Endothelial cell of umbilical vein (primary cell): ENCODE data around the gene TSPAN8. TPM values are rescaled to one million over a fixed set of nuclear protein-coding genes. Genes with fewer than 3 reads are reported as not detected.

Experiments
- BruUV-seq: library from RNA; stranded (reverse); fragments of 400-500 nt; replicated peaks from 2 replicates; lab custom pipeline; 2021; lab: Mats Ljungman, UMichigan
- CTCF ChIA-PET: fragments of 300-600, 350-600 bp; sonication (Branson Sonifier 250); formaldehyde crosslinking; loops from one replicate; lab custom pipeline; 2021; ENCODE audit warnings: antibody characterized with exemption, inconsistent platforms; lab: Charles Lee
- POLR2A ChIA-PET: fragments of 300-600, 350-600 bp; sonication (Branson Sonifier 250); formaldehyde crosslinking; loops from one replicate; lab custom pipeline; 2021; ENCODE audit warnings: antibody characterized with exemption, inconsistent platforms; lab: Charles Lee
- DNase-seq: peaks from one replicate; pipeline ENCODE4 v3.0.0-alpha.2; 2011; ENCODE audit warnings: low read depth, low spot score
- FAIRE-seq: peaks from 2 replicates; lab custom pipeline; 2011; peaks lifted over from hg19 to GRCh38; lab: Jason Lieb, UNC
- H2AFZ ChIP-seq: 2 replicates; pipeline ENCODE4 v1.6.0; 2012; ENCODE audit warnings: low read depth, low read length, control low read depth, inconsistent platforms
- H3K27ac ChIP-seq: 2 replicates; pipeline ENCODE4 v1.5.1; 2011; ENCODE audit warnings: low read depth, mild to moderate bottlenecking, control low read depth, low read length, moderate library complexity; ENCODE audit not compliant: insufficient read depth
- H3K27me3 ChIP-seq, 2 experiments: 2 replicates each; pipeline versions ENCODE4 v1.6.0 to v1.6.1; 2011; ENCODE audit warnings: low read length in 2 of 2, mixed read lengths in 1 of 2; ENCODE audit not compliant: control insufficient read depth in 2 of 2, insufficient read depth in 2 of 2
- H3K36me3 ChIP-seq, 2 experiments: 2 replicates in 1 of 2; 3 replicates in 1 of 2; pipeline ENCODE4 v1.5.1; 2011; ENCODE audit warnings: low read length in 2 of 2, mild to moderate bottlenecking in 1 of 2, moderate library complexity in 1 of 2; ENCODE audit not compliant: control insufficient read depth in 2 of 2, insufficient read depth in 2 of 2; ENCODE audit errors: extremely low read depth in 1 of 2
- H3K4me1 ChIP-seq: 3 replicates; pipeline ENCODE4 v1.5.1; 2011; ENCODE audit warnings: mild to moderate bottlenecking, low read length; ENCODE audit not compliant: control insufficient read depth, insufficient read depth; ENCODE audit errors: extremely low read depth
- H3K4me2 ChIP-seq: 2 replicates; pipeline ENCODE4 v1.6.1; 2011; ENCODE audit warnings: low read length, control low read depth, mixed read lengths; ENCODE audit not compliant: insufficient read depth
- H3K4me3 ChIP-seq, 3 experiments: fragments of 200-600 bp in 1 of 3; sonication (generic), shearing (Covaris generic) in 1 of 3; replicated peaks in 1 of 3; 2 replicates each; pipeline ENCODE4 v1.5.1; 2011 to 2016; ENCODE audit warnings: control low read depth in 3 of 3, low read length in 3 of 3, mild to moderate bottlenecking in 2 of 3, inconsistent platforms in 1 of 3, low read depth in 1 of 3, moderate library complexity in 1 of 3; ENCODE audit not compliant: insufficient read depth in 1 of 3
- H3K79me2 ChIP-seq: 2 replicates; pipeline ENCODE4 v1.6.0; 2012; ENCODE audit warnings: low read length, inconsistent platforms; ENCODE audit not compliant: control insufficient read depth, insufficient read depth
- H3K9ac ChIP-seq: replicated peaks from 2 replicates; pipeline ENCODE3; 2011; ENCODE audit warnings: low read length, control low read depth; ENCODE audit not compliant: insufficient read depth; ENCODE audit errors: extremely low read depth
- H3K9me1 ChIP-seq: replicated peaks from 3 replicates; pipeline ENCODE4 v1.6.0; 2011; ENCODE audit warnings: mild to moderate bottlenecking, low read length; ENCODE audit not compliant: control insufficient read depth, insufficient read depth; ENCODE audit errors: extremely low read depth
- H3K9me3 ChIP-seq: replicated peaks from 2 replicates; pipeline ENCODE4 v1.5.1; 2012; ENCODE audit warnings: low read length, inconsistent platforms; ENCODE audit not compliant: control insufficient read depth, insufficient read depth
- H4K20me1 ChIP-seq: replicated peaks from 2 replicates; pipeline ENCODE3; 2011; ENCODE audit warnings: mild to moderate bottlenecking, low read length; ENCODE audit not compliant: control insufficient read depth, insufficient read depth; ENCODE audit errors: extremely low read depth
- CTCF ChIP-seq, 2 donors: IDR thresholded peaks; 1 replicate in 1 of 2; 2 replicates in 1 of 2; pipeline ENCODE4 v1.5.1; 2011; ENCODE audit warnings: low read length in 2 of 2, mild to moderate bottlenecking in 2 of 2, moderate library complexity in 2 of 2, control low read depth in 1 of 2, inconsistent platforms in 1 of 2, low read depth in 1 of 2; ENCODE audit not compliant: insufficient read depth in 1 of 2; ENCODE audit errors: extremely low read depth in 1 of 2
- EZH2 ChIP-seq: IDR thresholded peaks from 2 replicates; pipeline ENCODE4 v1.6.1; 2012; ENCODE audit warnings: borderline replicate concordance, low read depth, mild to moderate bottlenecking, moderate library complexity, low read length, inconsistent platforms; ENCODE audit not compliant: severe bottlenecking
- FOS ChIP-seq: IDR thresholded peaks from 2 replicates; pipeline ENCODE4 v1.6.1; 2011; ENCODE audit warnings: mild to moderate bottlenecking, low read length, moderate library complexity, borderline replicate concordance; ENCODE audit not compliant: insufficient read depth
- GATA2 ChIP-seq: IDR thresholded peaks from 2 replicates; pipeline ENCODE4 v1.7.0; 2011; ENCODE audit warnings: low read depth, mild to moderate bottlenecking, moderate library complexity, mixed read lengths, low read length; ENCODE audit not compliant: insufficient read length, insufficient read depth
- JUN ChIP-seq: IDR thresholded peaks from 2 replicates; pipeline ENCODE4 v1.6.1; 2011; ENCODE audit warnings: borderline replicate concordance, low read depth; ENCODE audit not compliant: insufficient read length, insufficient read depth
- MAX ChIP-seq: IDR thresholded peaks from 2 replicates; pipeline ENCODE4 v1.6.1; 2011; ENCODE audit not compliant: insufficient read depth, insufficient read length
- MYC ChIP-seq: IDR thresholded peaks from one replicate; pipeline ENCODE4 v1.6.1; 2011; ENCODE audit warnings: mild to moderate bottlenecking, low read depth, low read length
- POLR2A ChIP-seq: IDR thresholded peaks from 2 replicates; pipeline ENCODE4 v1.6.1; 2012; ENCODE audit warnings: low read depth, mild to moderate bottlenecking, control low read depth, low read length
- POLR2AphosphoS5 ChIP-seq: IDR thresholded peaks from 2 replicates; pipeline ENCODE4 v1.6.1; 2012; ENCODE audit warnings: low read depth, mild to moderate bottlenecking, control low read depth, low read length, moderate library complexity; ENCODE audit not compliant: insufficient read depth
- dilution Hi-C: fragments of 300-500 bp; cut with MboI; formaldehyde crosslinking; loops from one replicate; pipeline ENCODE4 v1.15.0; 2019; ENCODE audit warnings: low sequenced_read_pairs; ENCODE audit not compliant: extremely low pct_ligation_motif_present
- intact Hi-C: fragments of 100-400 bp; cut with micrococcal nuclease; formaldehyde crosslinking; loops from one replicate; pipeline ENCODE4 v1.10.0; 2022
- polyA plus RNA-seq, 4 experiments: library from polyadenylated mRNA; depleted of rRNA in 3 of 4; stranded (reverse) in 3 of 4; unstranded in 1 of 4; fragments of >200 nt; gene quantifications; 2 replicates each; pipeline versions ENCODE4 v1.2.1 to v1.2.3, GENCODE V29; 2011 to 2012; ENCODE audit warnings: missing spikeins in 1 of 4
- total RNA-seq: library from RNA; stranded (reverse); gene quantifications from 2 replicates; pipeline ENCODE4 v1.2.3, GENCODE V29; 2021

The TSPAN8 gene
- total and polyA plus RNA-seq, 2 donors (not counting 3 experiments of a cell fraction or from before 2014, with no cell fraction given): 1.2 to 1.6 TPM

GRCh38 chr12:71178162-71178561, 20.4 kb upstream of the TSPAN8 start:
- Histone ChIP-seq H3K9me1 (no peaks in the 10 kb centered on the region), H3K36me3 (no peaks in the 10 kb centered on the region), H3K4me1 (peaks cover 4% of the 10 kb centered on the region), H3K4me2 (no peak overlapping the region), H3K9ac (no peak overlapping the region), H3K27me3 (no peaks in the 10 kb centered on the region), H2AFZ (no peak overlapping the region), H4K20me1 (no peaks in the 10 kb centered on the region), H3K79me2 (no peaks in the 10 kb centered on the region), H3K9me3 (no peaks in the 10 kb centered on the region), H3K27ac (no peak overlapping the region), H3K4me3 (no peak overlapping the region)
- no TSS peak for BruUV-seq
- DNase-seq (no peak), FAIRE-seq (no peak)
- dilution Hi-C loops: no loop called here
- intact Hi-C loops: no loop called here
- ChIA-PET CTCF (no interaction called here), POLR2A (no interaction called here)
- TF ChIP-seq POLR2AphosphoS5 (no peak), MAX (no peak), FOS (no peak), MYC (no peak), GATA2 (no peak), POLR2A (no peak), JUN (no peak), EZH2 (no peak), CTCF (IDR thresholded peaks at IDR 0.05; ENCODE audit: extremely low read depth in 1 of 2, insufficient read depth in 1 of 2, low read depth in 1 of 2, low read length in 2 of 2) (no peak)
